ENCODE measurements around the gene ATP1A4. TPM values are rescaled to one million over a fixed set of nuclear protein-coding genes. Genes with fewer than 3 reads are reported as not detected.

Gene ATP1A4
- total RNA-seq, 1 experiment from 2014 or later, result not detected

DNA sequence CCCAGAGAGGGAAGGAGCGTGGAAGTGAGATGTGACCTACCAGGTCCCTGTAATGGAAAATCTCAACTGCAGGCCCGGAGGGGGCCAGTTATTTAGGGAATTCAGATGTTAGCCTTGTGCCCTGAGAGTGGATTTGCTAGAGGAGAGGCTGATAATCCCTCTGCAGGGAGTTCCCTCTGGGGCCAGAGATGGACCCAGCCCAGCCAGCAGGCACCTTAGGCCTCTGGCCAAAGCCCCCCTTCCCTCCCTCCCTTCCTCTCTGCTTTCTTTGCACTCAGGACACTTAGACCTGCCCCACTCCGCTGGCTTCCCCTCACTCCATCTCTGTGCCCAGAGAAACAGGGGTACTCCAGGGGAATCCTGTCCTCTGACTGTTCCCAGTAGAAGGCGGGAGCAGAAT lies 37.3 kb upstream of the ATP1A4 start:
- POLR2A ChIA-PET, result no interaction called here
- CTCF ChIA-PET, result interaction anchor here (1.0 to 1.5 kb wide), 3 partner anchors 10 to 177 kb away, joined by 4 to 9 read pairs (median 5); no protein-coding TSS in a partner anchor

GRCh38 chr1:160115545-160116282 lies 35.7 kb upstream of the ATP1A4 start, which contains the start of gene ATP1A2:
Gene ATP1A2 (plus strand): TSS chr1:160115759. CDS start chr1:160115862, 103 bp downstream.
- H3K4me1 Mint-ChIP-seq (ENCODE audit: insufficient read depth, unreplicated experiment), result peaks cover 8% of the 10 kb centered on the region
- no peak within 1 kb of the TSS for H3K4me3 Mint-ChIP-seq (ENCODE audit: unreplicated experiment)
- no peak for TF ChIP-seq CTCF (IDR thresholded peaks at IDR 0.05; ENCODE audit: unreplicated experiment)
- H3K36me3 Mint-ChIP-seq (ENCODE audit: insufficient read depth, unreplicated experiment), result no peaks in the 10 kb centered on the region
- POLR2A ChIA-PET, result no interaction called here
- no peaks in the 10 kb centered on the region for H3K9me3 Mint-ChIP-seq (ENCODE audit: unreplicated experiment)
- CTCF ChIA-PET, result interaction anchor here (0.6 to 3.8 kb wide), 4 partner anchors 9 to 104 kb away, joined by 3 to 69 read pairs (median 6); no protein-coding TSS in a partner anchor
- BruUV-seq (replicated peaks), result no TSS peak
- H3K27me3 Mint-ChIP-seq (ENCODE audit: insufficient read depth, unreplicated experiment), result no peaks in the 10 kb centered on the region
- intact Hi-C loops (cut with micrococcal nuclease), result no loop called here
- no peak within 1 kb of the TSS for H3K27ac Mint-ChIP-seq (ENCODE audit: low read depth, unreplicated experiment)
- DNase-seq (ENCODE audit: unreplicated experiment), result no peak

More for the DNA sequence above, 37.3 kb upstream of the ATP1A4 start:
- Mint-ChIP-seq H3K4me3 (ENCODE audit: unreplicated experiment) (no peak overlapping the region), H3K27ac (ENCODE audit: low read depth, unreplicated experiment) (no peak overlapping the region), H3K36me3 (ENCODE audit: insufficient read depth, unreplicated experiment) (no peaks in the 10 kb centered on the region), H3K27me3 (ENCODE audit: insufficient read depth, unreplicated experiment) (no peaks in the 10 kb centered on the region), H3K9me3 (ENCODE audit: unreplicated experiment) (no peaks in the 10 kb centered on the region), H3K4me1 (ENCODE audit: insufficient read depth, unreplicated experiment) (peaks cover 15% of the 10 kb centered on the region)
- DNase-seq (ENCODE audit: unreplicated experiment), result no peak
- intact Hi-C loops (cut with micrococcal nuclease), result no loop called here
- no peak for TF ChIP-seq CTCF (IDR thresholded peaks at IDR 0.05; ENCODE audit: unreplicated experiment)
- BruUV-seq (replicated peaks), result no TSS peak

GRCh38 chr1:160116283-160117147 lies 34.9 kb upstream of the ATP1A4 start:
- H3K27ac Mint-ChIP-seq (ENCODE audit: low read depth, unreplicated experiment), result no peak overlapping the region
- H3K4me3 Mint-ChIP-seq (ENCODE audit: unreplicated experiment), result no peak overlapping the region
- H3K4me1 Mint-ChIP-seq (ENCODE audit: insufficient read depth, unreplicated experiment), result peaks cover 8% of the 10 kb centered on the region
- ChIA-PET POLR2A (interaction anchor here (0.5 to 2.2 kb wide), 13 partner anchors 8 to 168 kb away, joined by 3 to 11 read pairs (median 6); partner anchors contain the start of genes DCAF8, IGSF8, PEX19 and PIGM), CTCF (interaction anchor here (0.6 to 3.8 kb wide), 15 partner anchors 8 to 174 kb away, joined by 3 to 69 read pairs (median 5); no protein-coding TSS in a partner anchor)
- BruUV-seq (replicated peaks), result no TSS peak
- no peaks in the 10 kb centered on the region for H3K9me3 Mint-ChIP-seq (ENCODE audit: unreplicated experiment)
- TF ChIP-seq CTCF (IDR thresholded peaks at IDR 0.05; ENCODE audit: unreplicated experiment), result no peak
- peak; percentile 54 for DNase-seq (ENCODE audit: unreplicated experiment)
- no peaks in the 10 kb centered on the region for H3K27me3 Mint-ChIP-seq (ENCODE audit: insufficient read depth, unreplicated experiment)
- H3K36me3 Mint-ChIP-seq (ENCODE audit: insufficient read depth, unreplicated experiment), result no peaks in the 10 kb centered on the region
- intact Hi-C loops (cut with micrococcal nuclease), result no loop called here

GRCh38 chr1:160117300-160117699 lies 34.1 kb upstream of the ATP1A4 start:
- no peak for TF ChIP-seq CTCF (IDR thresholded peaks at IDR 0.05; ENCODE audit: unreplicated experiment)
- Mint-ChIP-seq H3K9me3 (ENCODE audit: unreplicated experiment) (no peaks in the 10 kb centered on the region), H3K27ac (ENCODE audit: low read depth, unreplicated experiment) (no peak overlapping the region), H3K4me3 (ENCODE audit: unreplicated experiment) (no peak overlapping the region), H3K27me3 (ENCODE audit: insufficient read depth, unreplicated experiment) (no peaks in the 10 kb centered on the region), H3K4me1 (ENCODE audit: insufficient read depth, unreplicated experiment) (peaks cover 8% of the 10 kb centered on the region), H3K36me3 (ENCODE audit: insufficient read depth, unreplicated experiment) (no peaks in the 10 kb centered on the region)
- ChIA-PET CTCF (interaction anchor here (0.6 to 3.8 kb wide), 16 partner anchors 8 to 174 kb away, joined by 3 to 69 read pairs (median 6); no protein-coding TSS in a partner anchor), POLR2A (interaction anchor here (0.5 to 2.2 kb wide), 15 partner anchors 9 to 167 kb away, joined by 3 to 11 read pairs (median 6); partner anchors contain the start of genes DCAF8, IGSF8, PEX19 and PIGM)
- DNase-seq (ENCODE audit: unreplicated experiment), result no peak
- BruUV-seq (replicated peaks), result no TSS peak
- intact Hi-C loops (cut with micrococcal nuclease), result no loop called here
